IMR-90 (cell line): ENCODE data around the gene GRAMD2B. TPM values are rescaled to one million over a fixed set of nuclear protein-coding genes. Genes with fewer than 3 reads are reported as not detected.

ENCODE experiments used
- ATAC-seq: fragments of 200-7000 bp; cut with Tn5 transposase; 2 replicates; pipeline ENCODE4 v1.9.1; 2020; ENCODE audit warnings: low read depth, mild to moderate bottlenecking, moderate library complexity
- BruUV-seq: library from RNA; stranded (reverse); fragments of 400-500 nt; replicated peaks from 2 replicates; lab custom pipeline; 2021; lab: Mats Ljungman, UMichigan
- CTCF ChIA-PET: fragments of 300-600 bp; formaldehyde crosslinking; extraction: SDS; loops from one replicate; lab custom pipeline; 2021; ENCODE audit warnings: antibody characterized with exemption; lab: Yijun Ruan, JAX
- POLR2A ChIA-PET: fragments of 300-600 bp; sonication (Branson Sonifier 250); formaldehyde crosslinking; loops from one replicate; lab custom pipeline; 2022; ENCODE audit warnings: antibody characterized with exemption; ENCODE audit not compliant: unreplicated experiment; lab: Charles Lee
- DNase-seq: peaks from one replicate; pipeline ENCODE4 v3.0.0; 2013
- H2AFZ ChIP-seq: replicated peaks from 2 replicates; pipeline ENCODE3; 2013; ENCODE audit warnings: low read length, mild to moderate bottlenecking; ENCODE audit not compliant: poor library complexity
- H2AK5ac ChIP-seq: 2 replicates; pipeline ENCODE4 v1.6.1; 2013; ENCODE audit warnings: low read depth, low read length, inconsistent platforms
- H2AK9ac ChIP-seq: replicated peaks from 2 replicates; pipeline ENCODE3; 2013; ENCODE audit warnings: mild to moderate bottlenecking, low read depth, low read length, moderate library complexity; ENCODE audit not compliant: poor library complexity
- H2BK120ac ChIP-seq: 2 replicates; pipeline ENCODE4 v1.6.1; 2013; ENCODE audit warnings: low read depth, low read length, inconsistent platforms
- H2BK15ac ChIP-seq: 3 replicates; pipeline ENCODE4 v1.6.1; 2013; ENCODE audit warnings: low read depth, low read length, inconsistent platforms
- H2BK20ac ChIP-seq: 2 replicates; pipeline ENCODE4 v1.6.1; 2013; ENCODE audit warnings: low read depth, mild to moderate bottlenecking, inconsistent platforms, low read length, moderate library complexity
- H2BK5ac ChIP-seq: 2 replicates; pipeline ENCODE4 v1.6.1; 2013; ENCODE audit warnings: mild to moderate bottlenecking, low read depth, low read length, inconsistent platforms; ENCODE audit not compliant: poor library complexity, severe bottlenecking
- H3K14ac ChIP-seq: replicated peaks from 2 replicates; pipeline ENCODE4 v1.6.1; 2013; ENCODE audit warnings: low read depth, low read length, inconsistent platforms
- H3K18ac ChIP-seq: 2 replicates; pipeline ENCODE4 v1.6.1; 2013; ENCODE audit warnings: low read depth, low read length, control low read depth
- H3K23ac ChIP-seq: 2 replicates; pipeline ENCODE4 v1.6.1; 2013; ENCODE audit warnings: low read depth, low read length, inconsistent platforms
- H3K27ac ChIP-seq: 2 replicates; pipeline ENCODE4 v1.5.1; 2013; ENCODE audit warnings: mild to moderate bottlenecking, control low read depth, low read length; ENCODE audit not compliant: insufficient read depth
- H3K27me3 ChIP-seq: 2 replicates; pipeline ENCODE4 v1.6.1; 2013; ENCODE audit warnings: low read length; ENCODE audit not compliant: control insufficient read depth, insufficient read depth
- H3K36me3 ChIP-seq: 2 replicates; pipeline ENCODE4 v1.6.1; 2013; ENCODE audit warnings: low read length, mixed read lengths; ENCODE audit not compliant: control insufficient read depth, insufficient read depth
- H3K4ac ChIP-seq: 2 replicates; pipeline ENCODE4 v1.6.1; 2013; ENCODE audit warnings: low read depth, low read length, inconsistent platforms
- H3K4me1 ChIP-seq: 2 replicates; pipeline ENCODE4 v1.6.1; 2013; ENCODE audit warnings: low read length, mixed read lengths; ENCODE audit not compliant: control insufficient read depth, insufficient read depth
- H3K4me2 ChIP-seq: 2 replicates; pipeline ENCODE4 v1.6.1; 2013; ENCODE audit warnings: low read depth, mild to moderate bottlenecking, control low read depth, low read length, moderate library complexity
- H3K4me3 ChIP-seq: 2 replicates; pipeline ENCODE4 v1.5.1; 2013; ENCODE audit warnings: low read depth, mild to moderate bottlenecking, control low read depth, low read length, moderate library complexity; ENCODE audit not compliant: insufficient read depth
- H3K56ac ChIP-seq: 2 replicates; pipeline ENCODE4 v1.6.1; 2013; ENCODE audit warnings: low read length, inconsistent platforms; ENCODE audit not compliant: insufficient read depth; ENCODE audit errors: extremely low read depth
- H3K79me1 ChIP-seq, 2 experiments: 2 replicates each; pipeline ENCODE4 v1.6.1; 2013; ENCODE audit warnings: low read length in 2 of 2, inconsistent platforms in 1 of 2, low read depth in 1 of 2
- H3K9ac ChIP-seq: 2 replicates; pipeline ENCODE4 v1.6.1; 2013; ENCODE audit warnings: low read depth, low read length, control low read depth
- H3K9me1 ChIP-seq: 2 replicates; pipeline ENCODE4 v1.6.1; 2013; ENCODE audit warnings: low read length, inconsistent platforms; ENCODE audit not compliant: insufficient read depth
- H3K9me3 ChIP-seq: 2 replicates; pipeline ENCODE4 v1.6.1; 2013; ENCODE audit warnings: low read length; ENCODE audit not compliant: control insufficient read depth, insufficient read depth
- H4K20me1 ChIP-seq: 2 replicates; pipeline ENCODE4 v1.6.1; 2013; ENCODE audit warnings: low read length, inconsistent platforms; ENCODE audit not compliant: insufficient read depth
- H4K5ac ChIP-seq: 2 replicates; pipeline ENCODE4 v1.6.1; 2013; ENCODE audit warnings: mild to moderate bottlenecking, low read depth, low read length, control low read depth
- H4K8ac ChIP-seq, 2 experiments: 2 replicates each; pipeline ENCODE4 v1.6.1; 2013; ENCODE audit warnings: low read depth in 2 of 2, low read length in 2 of 2, control low read depth in 1 of 2, inconsistent platforms in 1 of 2
- H4K91ac ChIP-seq: 2 replicates; pipeline ENCODE4 v1.6.1; 2013; ENCODE audit warnings: low read depth, low read length, inconsistent platforms; ENCODE audit not compliant: insufficient read depth
- BHLHE40 ChIP-seq: fragments of 150-350 bp; IDR thresholded peaks from 2 replicates; pipeline ENCODE4 v1.6.1; 2016; ENCODE audit warnings: mild to moderate bottlenecking, low read depth, low read length
- CEBPB ChIP-seq: IDR thresholded peaks from 2 replicates; pipeline ENCODE4 v1.6.1; 2012; ENCODE audit warnings: low read depth, low read length, improper control_type of control experiment
- CHD1 ChIP-seq: IDR thresholded peaks from 2 replicates; pipeline ENCODE4 v1.6.1; 2012; ENCODE audit warnings: low read depth, low read length, improper control_type of control experiment
- FOS ChIP-seq: fragments of 150-350 bp; IDR thresholded peaks from 2 replicates; pipeline ENCODE4 v1.6.1; 2016; ENCODE audit warnings: low read depth, low read length
- MAFK ChIP-seq: IDR thresholded peaks from 2 replicates; pipeline ENCODE4 v1.6.1; 2012; ENCODE audit warnings: low read depth, low read length, improper control_type of control experiment
- MAZ ChIP-seq: IDR thresholded peaks from 2 replicates; pipeline ENCODE4 v1.6.1; 2012; ENCODE audit warnings: low read depth, mild to moderate bottlenecking, low read length, improper control_type of control experiment, moderate library complexity, borderline replicate concordance
- MXI1 ChIP-seq: IDR thresholded peaks from 2 replicates; pipeline ENCODE4 v1.6.1; 2012; ENCODE audit warnings: low read depth, mild to moderate bottlenecking, low read length, moderate library complexity, borderline replicate concordance
- NFE2L2 ChIP-seq: fragments of 150-350 bp; IDR thresholded peaks from 2 replicates; pipeline ENCODE4 v1.6.1; 2016; ENCODE audit warnings: low read depth, mild to moderate bottlenecking, low read length
- POLR2A ChIP-seq: IDR thresholded peaks from 2 replicates; pipeline ENCODE4 v1.6.1; 2012; ENCODE audit warnings: mild to moderate bottlenecking, low read depth, low read length
- RAD21 ChIP-seq: IDR thresholded peaks from 2 replicates; pipeline ENCODE4 v1.6.1; 2012; ENCODE audit warnings: low read length, improper control_type of control experiment
- RCOR1 ChIP-seq: IDR thresholded peaks from 2 replicates; pipeline ENCODE4 v1.6.1; 2012; ENCODE audit warnings: mild to moderate bottlenecking, low read length, improper control_type of control experiment; ENCODE audit not compliant: insufficient replicate concordance
- RFX5 ChIP-seq: IDR thresholded peaks from 2 replicates; pipeline ENCODE4 v1.8.0; 2012; ENCODE audit warnings: low read depth, mild to moderate bottlenecking, low read length, moderate library complexity
- SMC3 ChIP-seq: fragments of 150-350 bp; IDR thresholded peaks from 2 replicates; pipeline ENCODE4 v1.6.1; 2016; ENCODE audit warnings: low read depth, mild to moderate bottlenecking, antibody characterized with exemption, low read length, moderate library complexity
- WGBS, 2 experiments: methylation state at CpG; one replicate each; pipeline versions ENCODE4 v1.1.5 to v1.1.7; 2013; ENCODE audit warnings: missing lambda C conversion rate in 2 of 2; ENCODE audit not compliant: insufficient read length in 1 of 2; ENCODE audit errors: extremely low coverage in 2 of 2; 5-methylcytosine and 5-hydroxymethylcytosine counted together
- dilution Hi-C: fragments of 300-500 bp; cut with HindIII; formaldehyde crosslinking; loops from one replicate; pipeline ENCODE4 v1.14.3; 2018; ENCODE audit warnings: low sequenced_read_pairs; ENCODE audit not compliant: unreplicated experiment
- in situ Hi-C: fragments of 300-500 bp; cut with MboI; formaldehyde crosslinking; loops from 3 replicates; pipeline ENCODE4 v1.14.3; 2019; ENCODE audit warnings: low sequenced_read_pairs, inconsistent platforms, mixed read lengths
- intact Hi-C: fragments of 100-400 bp; cut with micrococcal nuclease; formaldehyde crosslinking; loops from 2 replicates; pipeline ENCODE4 v1.10.0; 2022
- polyA plus RNA-seq, 3 experiments: library from polyadenylated mRNA; depleted of rRNA; stranded (reverse); fragments of >200 nt; gene quantifications; 2 replicates each; pipeline ENCODE4 v1.2.3, GENCODE V29; 2012; ENCODE audit warnings: low replicate concordance in 1 of 3
- total RNA-seq: library from RNA; depleted of rRNA; stranded (reverse); fragments of >200 nt; gene quantifications from 2 replicates; pipeline ENCODE4 v1.2.3, GENCODE V29; 2012
- TF ChIP-seq, protein P1 (sequence below): fragments of 150-350 bp; IDR thresholded peaks from 2 replicates; pipeline ENCODE4 v1.6.1; 2017; ENCODE audit warnings: mild to moderate bottlenecking, antibody characterized with exemption, low read length, low read depth
- TF ChIP-seq, protein P2 (sequence below): fragments of 150-350 bp; IDR thresholded peaks from 2 replicates; pipeline ENCODE4 v1.6.1; 2016; ENCODE audit warnings: low read depth, mild to moderate bottlenecking, low read length, moderate library complexity, borderline replicate concordance
- TF ChIP-seq, protein P3 (sequence below): conservative IDR thresholded peaks from 2 replicates; pipeline ENCODE4 v1.5.1; 2012; ENCODE audit warnings: mild to moderate bottlenecking, low read depth, low read length, improper control_type of control experiment

The GRAMD2B gene
- total and polyA plus RNA-seq, 2 of the 4 experiments (the other 2 are of a cell fraction): 13.9 to 20.3 TPM

DNA sequence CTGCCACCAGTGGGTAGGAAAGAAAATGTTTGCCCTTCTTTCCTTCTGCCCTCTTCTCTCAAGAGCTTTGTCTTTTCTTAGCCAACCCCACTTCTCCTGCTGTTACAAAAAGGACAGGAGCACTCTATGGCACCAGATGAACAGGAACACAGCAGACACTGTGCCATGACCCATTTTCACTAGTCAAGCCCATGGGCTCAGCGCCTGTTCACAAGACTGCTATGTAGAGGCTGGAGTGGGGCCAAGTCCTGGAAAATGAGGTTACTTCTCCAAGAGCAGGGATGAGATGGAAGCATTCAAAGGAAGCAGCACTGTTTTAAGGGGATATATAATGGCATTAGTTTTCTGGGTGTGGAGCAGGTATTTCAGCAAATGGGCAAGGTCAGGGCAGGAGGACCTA lies 46.8 kb upstream of the GRAMD2B start:
- Histone ChIP-seq H3K4me1 (peaks cover 14% of the 10 kb centered on the region), H2BK15ac (peak overlapping the region; percentile 61; the same call in 1 of the 3 replicates), H3K9me3 (no peaks in the 10 kb centered on the region), H3K9me1 (peaks cover 4% of the 10 kb centered on the region; the same call in 1 of the 2 replicates), H3K79me1 (no peaks in the 10 kb centered on the region), H4K8ac (peak overlapping the region in 1 of 2 experiments; percentile 46; a peak in 1 of 4 replicates), H3K27ac (no peak overlapping the region), H2BK120ac (peak overlapping the region; percentile 40), H2AK5ac (peak overlapping the region; percentile 33; the same call in 1 of the 2 replicates), H2BK5ac (no peak overlapping the region), H3K56ac (no peak overlapping the region), H2AFZ (peak overlapping the region; percentile 40), H3K27me3 (no peaks in the 10 kb centered on the region), H3K9ac (no peak overlapping the region), H3K4me2 (no peak overlapping the region), H3K23ac (peak overlapping the region; percentile 49; the same call in 1 of the 2 replicates), H3K36me3 (no peaks in the 10 kb centered on the region), H4K91ac (no peak overlapping the region), H3K4ac (peak overlapping the region; percentile 50), H4K5ac (no peak overlapping the region), H4K20me1 (no peaks in the 10 kb centered on the region), H2AK9ac (peak overlapping the region; percentile 26), H3K18ac (peak overlapping the region; percentile 50; the same call in 1 of the 2 replicates), H3K14ac (peak overlapping the region; percentile 50), H2BK20ac (peak overlapping the region; percentile 46), H3K4me3 (no peak overlapping the region)
- POLR2A ChIA-PET: no interaction called here
- in situ Hi-C loops: no loop called here
- TF ChIP-seq CEBPB (no peak), BHLHE40 (no peak), MAFK (no peak), POLR2A (no peak), RCOR1 (no peak), RFX5 (no peak), SMC3 (no peak), FOS (no peak), MAZ (no peak), RAD21 (no peak), MXI1 (no peak), NFE2L2 (no peak), CHD1 (no peak)
- TF ChIP-seq, protein P1, sequence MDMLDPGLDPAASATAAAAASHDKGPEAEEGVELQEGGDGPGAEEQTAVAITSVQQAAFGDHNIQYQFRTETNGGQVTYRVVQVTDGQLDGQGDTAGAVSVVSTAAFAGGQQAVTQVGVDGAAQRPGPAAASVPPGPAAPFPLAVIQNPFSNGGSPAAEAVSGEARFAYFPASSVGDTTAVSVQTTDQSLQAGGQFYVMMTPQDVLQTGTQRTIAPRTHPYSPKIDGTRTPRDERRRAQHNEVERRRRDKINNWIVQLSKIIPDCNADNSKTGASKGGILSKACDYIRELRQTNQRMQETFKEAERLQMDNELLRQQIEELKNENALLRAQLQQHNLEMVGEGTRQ: no peak
- TF ChIP-seq, protein P2, sequence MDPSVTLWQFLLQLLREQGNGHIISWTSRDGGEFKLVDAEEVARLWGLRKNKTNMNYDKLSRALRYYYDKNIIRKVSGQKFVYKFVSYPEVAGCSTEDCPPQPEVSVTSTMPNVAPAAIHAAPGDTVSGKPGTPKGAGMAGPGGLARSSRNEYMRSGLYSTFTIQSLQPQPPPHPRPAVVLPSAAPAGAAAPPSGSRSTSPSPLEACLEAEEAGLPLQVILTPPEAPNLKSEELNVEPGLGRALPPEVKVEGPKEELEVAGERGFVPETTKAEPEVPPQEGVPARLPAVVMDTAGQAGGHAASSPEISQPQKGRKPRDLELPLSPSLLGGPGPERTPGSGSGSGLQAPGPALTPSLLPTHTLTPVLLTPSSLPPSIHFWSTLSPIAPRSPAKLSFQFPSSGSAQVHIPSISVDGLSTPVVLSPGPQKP: no peak
- TF ChIP-seq, protein P3, sequence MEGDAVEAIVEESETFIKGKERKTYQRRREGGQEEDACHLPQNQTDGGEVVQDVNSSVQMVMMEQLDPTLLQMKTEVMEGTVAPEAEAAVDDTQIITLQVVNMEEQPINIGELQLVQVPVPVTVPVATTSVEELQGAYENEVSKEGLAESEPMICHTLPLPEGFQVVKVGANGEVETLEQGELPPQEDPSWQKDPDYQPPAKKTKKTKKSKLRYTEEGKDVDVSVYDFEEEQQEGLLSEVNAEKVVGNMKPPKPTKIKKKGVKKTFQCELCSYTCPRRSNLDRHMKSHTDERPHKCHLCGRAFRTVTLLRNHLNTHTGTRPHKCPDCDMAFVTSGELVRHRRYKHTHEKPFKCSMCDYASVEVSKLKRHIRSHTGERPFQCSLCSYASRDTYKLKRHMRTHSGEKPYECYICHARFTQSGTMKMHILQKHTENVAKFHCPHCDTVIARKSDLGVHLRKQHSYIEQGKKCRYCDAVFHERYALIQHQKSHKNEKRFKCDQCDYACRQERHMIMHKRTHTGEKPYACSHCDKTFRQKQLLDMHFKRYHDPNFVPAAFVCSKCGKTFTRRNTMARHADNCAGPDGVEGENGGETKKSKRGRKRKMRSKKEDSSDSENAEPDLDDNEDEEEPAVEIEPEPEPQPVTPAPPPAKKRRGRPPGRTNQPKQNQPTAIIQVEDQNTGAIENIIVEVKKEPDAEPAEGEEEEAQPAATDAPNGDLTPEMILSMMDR: no peak
- no TSS peak for BruUV-seq
- DNase-seq (no peak), ATAC-seq (no peak; the same call in 1 of the 2 replicates)
- CTCF ChIA-PET: no interaction called here
- 100% methylated on average over 1 of the region's 1 CpG; no CpG with 5 or more reads in 1 of the 2 experiments for WGBS, 2 experiments
- dilution Hi-C loops: no loop called here
- intact Hi-C loops: no loop called here
